Midbrain (tissue), 1 donor: ENCODE data around the gene MTHFD1L.
A peak's percentile ranks its signal among the peaks of the same experiment; 100 is the strongest.
"Not testable (repeated sequence)": the region's sequence is repeated elsewhere in the genome, so short reads cannot be mapped to it uniquely, and the experiment has no call there.

Experiments
- DNase-seq: peaks from one replicate; lab custom pipeline; 2025; lab: John Stamatoyannopoulos, UW

Gene MTHFD1L

GRCh38 chr6:151067684-151068596 is 202.4 kb downstream of the MTHFD1L start:
- peak; percentile 17 for DNase-seq

GRCh38 chr6:151068761-151069312 is 203.3 kb downstream of the MTHFD1L start:
- DNase-seq = no peak

- no peak for DNase-seq
These were observed 204.1 kb downstream of the MTHFD1L start for GRCh38 chr6:151069641-151070040.

GRCh38 chr6:151070631-151071051 is 205.1 kb downstream of the MTHFD1L start:
- DNase-seq = no peak

- no peak for DNase-seq
These were observed 205.8 kb downstream of the MTHFD1L start for GRCh38 chr6:151071295-151071694.

DNA sequence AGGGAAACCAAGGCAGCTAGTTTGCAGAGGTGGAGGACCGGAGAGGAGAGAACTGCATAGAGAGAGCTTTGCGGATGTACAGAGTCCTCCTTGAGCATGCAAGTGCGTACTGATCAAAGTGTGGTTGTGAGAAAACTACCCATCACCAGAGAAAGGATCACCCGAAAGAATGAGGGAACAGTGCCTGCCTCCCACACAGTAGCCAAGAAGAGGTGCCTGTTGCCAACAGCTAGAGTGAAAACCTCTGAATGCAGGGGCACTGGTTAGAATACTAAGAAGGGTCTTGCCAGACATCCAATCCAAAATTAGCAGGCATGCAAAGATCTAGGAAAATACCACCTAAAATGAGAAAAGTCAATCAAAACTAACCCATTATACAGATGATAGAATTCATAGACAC is 207.6 kb downstream of the MTHFD1L start:
- DNase-seq = no peak

GRCh38 chr6:151073701-151074100 is 208.2 kb downstream of the MTHFD1L start:
- DNase-seq = no peak

GRCh38 chr6:151075005-151075404 is 209.5 kb downstream of the MTHFD1L start:
- DNase-seq = no peak

GRCh38 chr6:151075527-151075926 is 210.0 kb downstream of the MTHFD1L start:
- DNase-seq = no peak

DNA sequence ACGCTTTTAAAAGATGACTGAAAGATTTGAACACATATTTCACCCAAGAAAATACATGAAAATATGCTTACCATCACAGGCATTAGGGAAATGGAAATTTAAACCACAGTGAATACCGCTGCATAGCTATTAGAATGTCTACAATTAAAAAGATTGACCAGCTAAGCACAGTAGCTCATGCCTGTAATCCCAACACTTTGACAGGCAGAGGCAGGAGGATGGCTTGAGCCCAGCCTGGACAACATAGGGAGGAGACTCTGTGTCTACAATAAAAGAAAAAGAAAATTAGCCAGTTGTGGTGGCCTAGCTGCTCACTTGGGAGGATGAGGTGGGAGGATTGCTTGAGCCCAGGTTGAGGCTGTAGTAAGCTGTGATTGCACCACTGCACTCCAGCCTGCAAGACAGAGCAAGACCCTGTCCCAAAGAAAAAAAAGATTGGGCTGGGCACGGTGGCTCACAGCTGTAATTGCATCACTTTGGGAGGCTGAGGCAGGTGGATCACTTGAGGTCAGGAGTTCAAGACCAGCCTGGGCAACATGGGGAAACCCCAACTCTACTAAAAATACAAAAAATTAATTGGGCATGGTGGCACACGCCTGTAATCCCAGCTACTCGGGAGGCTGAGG is 210.5 kb downstream of the MTHFD1L start:
- DNase-seq = no peak

DNA sequence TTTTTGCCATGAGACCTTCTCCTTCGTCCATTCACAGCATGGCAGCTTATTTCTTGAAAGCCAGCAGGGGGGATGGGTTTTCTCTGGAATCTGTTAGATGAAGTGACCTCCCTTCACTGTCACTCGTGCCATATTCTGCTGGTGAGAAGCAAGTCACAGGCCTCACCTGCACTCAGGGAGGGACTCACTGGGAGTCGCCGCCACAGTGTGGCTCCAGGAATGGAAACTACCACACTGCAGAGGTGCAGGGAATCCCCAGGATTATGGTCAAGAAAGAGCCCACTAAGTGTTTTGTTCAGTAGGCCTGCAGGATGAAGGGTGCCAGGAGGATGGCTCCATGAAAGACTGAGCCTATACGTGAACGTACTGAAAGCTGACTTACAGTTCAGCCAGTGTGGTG is 213.2 kb downstream of the MTHFD1L start:
- DNase-seq = no peak

DNA sequence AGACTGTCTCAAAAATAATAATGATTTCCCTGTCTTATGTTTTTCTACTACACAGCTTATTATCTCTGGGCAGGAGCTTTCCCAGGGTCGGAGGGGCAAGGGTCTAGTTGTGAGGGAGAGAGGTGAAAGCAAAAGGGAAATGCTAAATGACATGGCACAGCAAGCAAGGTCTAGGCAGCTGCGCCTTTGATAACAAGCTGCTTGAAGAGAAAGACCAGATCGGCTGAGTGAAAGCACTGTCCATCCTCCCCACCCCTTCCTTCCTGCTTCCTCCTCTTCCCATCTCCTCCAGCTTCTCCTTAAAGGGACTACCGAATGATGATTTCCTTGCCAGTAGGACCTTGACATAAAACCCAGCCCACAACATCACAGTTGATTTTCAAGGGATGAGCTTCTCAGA is 216.2 kb downstream of the MTHFD1L start:
- no peak for DNase-seq

GRCh38 chr6:151082079-151082478 is 216.6 kb downstream of the MTHFD1L start:
- DNase-seq = no peak

GRCh38 chr6:151084275-151084674 is 218.8 kb downstream of the MTHFD1L start:
- DNase-seq = no peak

DNA sequence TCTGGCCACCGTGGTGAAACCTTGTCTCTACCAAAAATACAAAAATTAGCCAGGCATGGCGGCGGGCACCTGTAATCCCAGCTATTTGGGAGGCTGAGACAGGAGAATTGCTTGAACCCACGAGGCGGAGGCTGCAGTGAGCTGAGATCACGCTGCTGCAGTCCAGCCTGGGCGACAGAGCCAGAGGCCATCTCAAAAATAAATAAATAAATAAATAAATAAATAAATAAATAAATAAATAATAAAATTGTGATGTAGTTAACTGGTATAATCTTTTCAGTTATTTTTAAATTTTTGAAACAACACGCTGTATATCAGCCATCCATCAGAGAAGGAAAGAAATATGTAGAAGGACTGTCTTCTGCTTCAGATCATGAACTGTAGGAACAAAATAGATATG is 221.6 kb downstream of the MTHFD1L start:
- not testable (repeated sequence) for DNase-seq

- DNase-seq = no peak
These were observed 222.5 kb downstream of the MTHFD1L start for GRCh38 chr6:151087861-151088598.

DNA sequence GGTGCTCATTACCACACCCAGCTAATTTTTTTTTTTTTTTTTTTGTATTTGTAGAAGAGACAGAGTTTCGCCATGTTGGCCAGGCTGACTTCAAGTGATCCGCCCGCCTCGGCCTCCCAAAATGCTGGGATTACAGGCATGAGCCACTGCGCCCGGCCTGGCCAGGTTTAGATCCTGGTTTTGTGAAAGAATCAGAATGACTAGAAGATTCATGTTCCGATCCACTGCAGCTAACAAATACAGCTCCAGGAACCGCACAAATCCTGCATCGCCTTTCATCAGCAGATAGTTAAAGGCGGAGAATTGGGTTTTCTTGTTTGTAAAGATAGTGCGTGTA is 223.1 kb downstream of the MTHFD1L start:
- no peak for DNase-seq

DNA sequence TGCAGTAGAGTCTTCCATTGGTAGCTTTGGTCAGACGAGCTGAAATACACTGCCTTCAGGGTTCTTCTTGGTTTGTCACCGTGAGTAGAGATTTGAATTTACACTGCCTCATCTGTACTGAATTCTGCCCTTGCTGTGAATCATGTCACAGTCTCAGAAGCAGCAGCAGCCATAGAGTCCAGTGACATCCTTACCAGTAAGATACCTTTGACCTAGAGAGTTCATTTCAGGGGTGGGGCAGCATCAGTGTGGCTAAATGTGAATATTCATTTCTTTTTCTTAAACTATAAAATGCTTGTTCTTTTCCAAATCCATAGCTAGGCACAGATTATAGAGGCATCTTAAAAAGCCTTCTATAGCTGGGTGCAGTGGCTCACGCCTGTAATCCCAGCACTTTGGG is 223.5 kb downstream of the MTHFD1L start:
- DNase-seq = no peak

GRCh38 chr6:151089978-151090377 is 224.5 kb downstream of the MTHFD1L start:
- DNase-seq = no peak

GRCh38 chr6:151091571-151091970 is 226.1 kb downstream of the MTHFD1L start:
- no peak for DNase-seq

DNA sequence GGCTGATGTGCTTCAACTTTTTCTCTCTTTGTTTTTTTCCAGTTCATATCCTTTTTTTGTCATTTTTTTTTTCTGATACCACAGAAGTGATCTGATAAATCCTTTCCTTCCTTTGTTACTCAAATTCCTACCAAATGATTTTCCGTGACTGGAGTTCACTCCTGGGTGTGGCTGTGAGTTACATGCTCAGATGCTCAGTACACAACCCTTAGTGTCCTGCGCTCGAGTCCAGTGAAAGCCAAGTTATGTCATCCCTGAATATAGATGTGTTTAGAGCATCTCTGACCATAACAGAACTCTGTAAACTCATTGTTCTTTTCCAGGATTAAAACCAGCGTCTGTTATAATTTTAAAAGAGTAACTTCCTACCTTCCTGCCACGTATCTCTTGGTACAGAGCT is 227.1 kb downstream of the MTHFD1L start:
- DNase-seq = no peak

- DNase-seq = no peak
These were observed 228.2 kb downstream of the MTHFD1L start for GRCh38 chr6:151093706-151094105.
